Neural cell (in vitro differentiated cells): ENCODE data around the gene DRAP1.

ENCODE experiments used
- CTCF ChIP-seq: fragments of 450-650 bp; IDR thresholded peaks from 2 replicates; pipeline ENCODE4 v1.5.1; 2014; ENCODE audit warnings: antibody characterized with exemption, mild to moderate bottlenecking, moderate library complexity; ENCODE audit not compliant: poor library complexity, severe bottlenecking
- EP300 ChIP-seq: fragments of 450-650 bp; conservative IDR thresholded peaks from 2 replicates; pipeline ENCODE4 v1.6.1; 2014; ENCODE audit warnings: antibody characterized with exemption, mild to moderate bottlenecking, moderate library complexity; ENCODE audit not compliant: poor library complexity, severe bottlenecking
- EZH2 ChIP-seq: fragments of 200-600, 300-800 bp; shearing (Covaris generic), sonication (generic); IDR thresholded peaks from 2 replicates; pipeline ENCODE4 v1.6.1; 2014; ENCODE audit warnings: antibody characterized with exemption, low read length, borderline replicate concordance, mild to moderate bottlenecking; ENCODE audit not compliant: insufficient read depth, poor library complexity, severe bottlenecking
- MXI1 ChIP-seq: fragments of 450-650 bp; conservative IDR thresholded peaks from 2 replicates; pipeline ENCODE4 v1.6.1; 2014; ENCODE audit warnings: antibody characterized with exemption, mild to moderate bottlenecking; ENCODE audit not compliant: poor library complexity, severe bottlenecking
- TAF1 ChIP-seq: IDR thresholded peaks from 2 replicates; pipeline ENCODE4 v1.6.1; 2012; ENCODE audit warnings: low read depth

GRCh38 chr11:65937766-65938165 is 18.5 kb downstream of the DRAP1 start:
- TF ChIP-seq CTCF (no peak), MXI1 (no peak), EZH2 (no peak), TAF1 (no peak), EP300 (no peak)
